Suppressor macrophage (primary cell): ENCODE measurements around the gene DDAH1.
A peak's percentile ranks its signal among the peaks of the same experiment; 100 is the strongest.

Experiments
- DNase-seq, 4 experiments: peaks; one replicate each; pipeline ENCODE4 v3.0.0-alpha.2; 2020 to 2022

DDAH1 gene

DNA sequence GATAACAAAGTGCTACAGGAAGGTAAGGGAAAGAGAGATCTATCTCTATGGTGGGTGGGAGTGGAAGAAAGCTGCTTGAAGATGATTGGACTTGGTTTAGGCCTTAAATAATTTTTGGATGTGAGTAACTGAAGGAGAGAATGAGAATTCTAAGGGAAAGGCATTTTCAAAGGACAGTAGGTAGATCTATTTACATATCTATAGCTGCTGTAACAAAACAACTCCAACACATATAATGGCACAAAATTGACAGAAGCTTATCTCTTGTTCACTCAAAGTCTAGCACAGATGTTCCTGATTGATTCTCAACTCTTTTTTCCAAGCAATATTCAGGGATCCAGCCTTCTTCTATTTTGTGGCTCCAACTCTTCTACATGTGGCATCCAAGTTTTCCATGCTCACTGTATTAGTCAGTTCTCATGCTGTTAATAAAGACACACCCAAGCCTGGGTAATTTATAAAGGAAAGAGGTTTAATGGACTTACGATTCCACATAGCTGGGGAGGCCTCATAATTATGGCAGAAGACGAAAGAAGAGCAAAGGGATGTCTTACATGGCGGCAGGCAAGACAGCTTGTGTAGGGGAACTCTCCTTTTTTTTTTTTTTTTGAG, 3.1 kb upstream of the DDAH1 start:
- no peak for DNase-seq

DNA sequence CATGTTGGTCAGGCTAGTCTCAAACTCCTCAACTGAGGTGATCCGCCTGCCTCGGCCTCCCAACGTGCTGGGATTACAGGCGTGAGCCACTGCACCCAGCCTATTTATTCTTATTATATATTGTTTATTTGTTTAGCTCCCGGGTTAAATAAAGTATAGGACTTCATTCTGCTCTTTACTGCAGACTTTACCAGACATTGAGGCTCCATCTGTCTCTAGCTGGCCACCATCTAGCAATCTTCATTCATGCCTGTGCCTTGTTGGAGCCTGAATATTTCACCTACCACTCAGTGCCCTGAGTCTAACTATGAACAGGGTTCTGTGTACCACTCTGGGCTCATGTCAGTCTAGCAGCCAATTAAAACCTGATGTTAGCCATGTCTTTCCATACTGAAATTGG, 2.1 kb upstream of the DDAH1 start:
- no peak for DNase-seq

DNA sequence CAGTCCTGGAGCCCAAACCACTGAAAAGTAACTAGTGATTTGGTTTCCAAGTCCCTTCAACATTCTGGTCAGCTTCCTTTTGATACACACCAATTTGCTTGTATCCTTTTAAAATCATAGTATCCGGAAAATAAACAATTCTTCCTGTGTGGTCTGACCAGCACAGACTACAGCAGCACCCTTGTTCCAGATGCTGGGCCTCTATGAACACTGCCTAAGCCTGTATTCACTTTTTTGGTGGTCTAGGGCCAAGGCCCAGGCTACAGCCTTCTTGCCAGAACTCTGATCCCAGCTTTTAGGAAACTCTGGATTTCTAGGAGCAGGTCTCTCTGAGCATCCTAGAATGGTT, 801 bp upstream of the DDAH1 start:
- DNase-seq: no peak

DNA sequence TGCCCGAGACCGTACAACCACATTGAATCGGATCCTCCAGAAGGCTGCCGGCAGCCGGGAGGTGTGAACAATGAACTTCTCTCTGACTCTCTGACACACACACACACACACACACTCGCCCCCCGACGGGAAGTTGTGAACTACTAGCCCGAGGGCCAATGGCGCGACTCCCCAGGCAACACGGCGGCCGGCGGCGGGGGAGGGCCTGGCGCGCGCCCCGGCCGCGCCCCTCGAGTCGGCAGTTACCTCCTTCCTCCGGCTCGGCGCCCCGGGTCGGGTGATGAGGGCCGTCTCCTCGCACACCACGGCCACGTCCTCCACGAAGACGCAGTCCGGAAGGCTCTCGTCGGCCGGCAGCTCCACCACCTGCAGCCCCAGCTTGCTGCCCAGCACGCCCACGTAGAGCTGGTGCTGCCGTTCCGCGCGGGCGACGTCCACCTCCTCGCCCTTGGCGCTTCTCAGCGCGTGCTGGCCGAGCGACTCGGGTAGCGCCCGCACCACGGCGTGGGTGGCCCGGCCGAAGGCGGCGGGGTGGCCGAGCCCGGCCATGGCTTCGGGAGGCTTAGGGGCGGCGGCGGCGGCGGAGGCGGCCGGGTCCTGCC, 361 bp downstream of the DDAH1 start:
- peak; percentile 28 to 64 (median 45) for DNase-seq

- DNase-seq: no peak
Observed at GRCh38 chr1:85463731-85464496, 1.0 kb downstream of the DDAH1 start.

DNA sequence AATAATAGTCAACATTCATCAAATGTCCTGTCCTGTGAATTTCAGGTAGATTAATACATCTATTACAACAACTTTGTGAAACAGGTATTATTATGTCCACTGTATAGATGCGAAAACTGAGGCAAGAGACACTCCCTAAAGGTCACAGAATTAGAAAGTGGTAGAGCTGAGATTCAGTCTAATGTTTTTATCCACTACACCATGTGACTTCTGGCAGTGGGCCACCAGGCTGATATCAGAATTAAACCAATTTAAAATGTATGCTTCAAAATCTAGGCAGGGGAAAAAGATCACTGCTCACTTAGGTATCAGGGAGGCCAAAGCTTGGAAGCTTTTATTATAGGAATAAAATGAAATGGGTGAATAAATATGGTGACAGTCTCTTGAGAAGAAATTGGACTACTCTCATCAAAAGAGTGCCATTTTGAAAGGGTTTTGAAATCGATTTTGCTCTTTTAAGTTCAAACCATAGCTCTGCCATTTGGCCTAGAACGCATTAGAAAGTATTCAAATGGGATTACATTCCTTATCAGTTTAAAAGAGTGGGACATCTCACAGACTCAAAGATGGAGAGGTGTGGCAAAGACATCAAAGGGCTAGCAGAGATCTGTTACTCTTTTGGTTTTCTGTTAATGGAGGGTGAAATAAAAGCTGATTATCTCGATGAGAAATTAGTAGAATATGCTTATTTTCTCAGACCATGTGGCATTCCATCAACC, 1.9 kb downstream of the DDAH1 start:
- no peak for DNase-seq

DNA sequence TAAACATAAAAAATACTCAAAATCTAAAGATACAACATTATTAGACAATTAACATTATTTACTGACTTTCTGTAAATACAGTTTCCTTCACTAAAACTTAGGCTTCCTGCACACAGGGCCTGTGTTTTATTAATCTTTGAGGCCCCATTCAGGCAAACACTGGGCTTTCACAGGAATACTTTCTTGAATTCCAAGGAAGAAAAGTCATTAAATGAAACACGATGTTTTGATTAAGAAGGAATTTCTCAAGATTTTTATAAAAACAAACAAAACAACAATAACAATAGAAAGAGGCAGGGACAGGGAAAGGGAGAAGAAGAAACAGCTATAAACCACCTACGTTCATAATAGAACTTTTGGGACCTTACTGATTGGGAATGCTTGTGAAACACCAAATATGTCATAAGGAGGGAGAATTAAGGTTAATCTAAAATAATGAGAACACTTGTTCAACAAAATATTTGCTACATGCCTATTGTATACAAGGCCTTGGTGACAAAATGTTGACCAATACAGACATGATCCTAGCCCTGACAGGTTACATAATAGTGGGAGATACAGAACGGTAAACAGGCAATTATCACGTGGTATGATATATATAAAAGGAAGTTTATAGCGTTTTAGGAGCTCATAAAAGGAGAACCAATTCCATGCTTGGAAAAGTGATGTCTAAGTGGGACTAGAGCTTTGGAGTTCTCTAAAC, 3.6 kb downstream of the DDAH1 start:
- DNase-seq: no peak

DNA sequence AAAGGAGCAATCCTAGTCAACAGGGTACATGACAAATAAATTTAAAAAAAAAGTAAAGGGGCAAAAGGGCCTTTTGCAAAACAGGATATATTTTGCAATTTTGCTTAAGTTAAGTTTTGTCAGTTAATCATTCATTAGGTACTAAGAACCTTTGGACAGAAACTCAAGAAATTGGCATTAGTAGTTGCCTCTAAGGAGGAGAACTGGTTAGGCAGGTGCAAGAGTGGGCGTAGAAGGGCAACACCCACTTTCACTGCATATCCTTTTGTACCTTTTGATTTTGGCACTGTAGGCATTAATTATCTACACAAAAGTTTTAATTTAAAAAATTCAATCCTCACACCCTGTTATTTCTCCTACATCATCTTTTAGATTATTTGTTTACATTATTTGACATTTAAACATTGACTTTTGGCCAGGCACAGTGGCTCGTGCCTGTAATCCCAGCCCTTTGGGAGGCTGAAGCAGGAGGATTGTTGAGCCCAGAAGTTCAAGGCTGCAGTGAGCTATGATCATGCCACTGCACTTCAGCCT, 4.3 kb downstream of the DDAH1 start:
- DNase-seq: no peak

DNA sequence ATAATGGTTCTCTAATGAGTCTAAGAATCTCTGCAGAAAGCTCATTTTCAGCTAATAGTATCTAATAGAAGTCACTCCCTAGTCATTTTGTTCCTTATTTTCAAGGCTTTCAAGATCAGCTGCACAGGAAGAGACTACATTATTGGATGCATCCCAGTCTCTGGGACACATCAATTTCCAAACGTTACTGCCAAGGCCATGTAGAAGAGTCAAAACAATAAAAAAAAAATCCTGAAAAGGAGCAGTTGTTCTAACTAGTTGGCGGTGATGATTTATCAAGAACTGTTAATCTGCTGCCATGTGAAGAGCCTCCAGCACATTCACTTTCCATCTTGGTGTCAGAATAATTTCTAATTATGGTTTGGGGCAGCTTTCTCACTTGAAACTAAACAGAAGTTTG, 5.7 kb downstream of the DDAH1 start:
- no peak for DNase-seq

- DNase-seq: no peak
Observed at GRCh38 chr1:85454214-85454613, 10.7 kb downstream of the DDAH1 start.

GRCh38 chr1:85453640-85454194, 11.2 kb downstream of the DDAH1 start:
- DNase-seq: no peak

DNA sequence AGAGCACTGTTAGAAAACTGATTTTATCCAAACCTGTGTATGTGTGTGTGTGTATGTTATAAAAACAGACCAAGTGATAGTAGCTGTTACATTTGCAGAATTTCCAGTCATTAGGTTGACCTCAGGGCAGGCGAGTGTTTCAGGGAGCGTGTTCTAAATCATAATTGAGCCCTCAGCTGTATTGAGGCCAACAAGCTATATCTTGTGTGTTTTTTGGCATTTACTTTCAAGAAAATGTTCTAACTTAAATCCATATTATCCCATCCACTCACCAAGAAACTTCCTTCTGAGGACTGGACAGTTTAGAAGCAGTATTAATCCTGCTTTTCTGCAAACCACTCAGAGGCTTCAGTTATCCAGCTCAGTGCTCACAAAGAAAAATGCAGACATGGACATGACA, 12.0 kb downstream of the DDAH1 start:
- no peak for DNase-seq

DNA sequence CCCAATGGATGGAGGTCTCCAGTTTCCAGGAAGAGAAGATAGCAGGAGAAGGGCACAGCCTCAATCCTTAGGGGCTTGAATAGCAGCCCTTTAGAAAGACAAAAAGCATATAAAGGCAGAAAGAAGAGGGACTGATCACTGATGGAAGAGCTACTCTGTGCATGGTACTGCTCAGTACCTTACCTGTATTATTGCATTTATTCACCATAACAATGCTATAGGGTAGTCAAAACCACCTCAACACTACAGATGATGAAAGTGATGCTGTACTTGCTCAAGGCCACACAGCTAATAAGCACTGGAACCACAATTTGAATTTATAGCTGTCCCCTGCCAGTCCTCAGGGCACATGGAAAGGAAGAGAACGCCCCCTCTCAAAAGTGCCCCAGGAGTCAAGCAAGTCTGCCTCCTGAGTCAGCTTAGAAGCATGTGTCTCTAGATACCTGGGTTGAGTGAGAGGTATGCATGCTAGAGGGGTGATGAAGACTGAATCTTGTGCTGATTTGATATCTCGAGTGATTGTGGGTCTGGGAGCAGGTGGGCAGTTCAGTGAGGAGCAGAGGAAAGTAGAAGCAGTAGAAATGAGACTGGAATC, 13.6 kb downstream of the DDAH1 start:
- DNase-seq: no peak

DNA sequence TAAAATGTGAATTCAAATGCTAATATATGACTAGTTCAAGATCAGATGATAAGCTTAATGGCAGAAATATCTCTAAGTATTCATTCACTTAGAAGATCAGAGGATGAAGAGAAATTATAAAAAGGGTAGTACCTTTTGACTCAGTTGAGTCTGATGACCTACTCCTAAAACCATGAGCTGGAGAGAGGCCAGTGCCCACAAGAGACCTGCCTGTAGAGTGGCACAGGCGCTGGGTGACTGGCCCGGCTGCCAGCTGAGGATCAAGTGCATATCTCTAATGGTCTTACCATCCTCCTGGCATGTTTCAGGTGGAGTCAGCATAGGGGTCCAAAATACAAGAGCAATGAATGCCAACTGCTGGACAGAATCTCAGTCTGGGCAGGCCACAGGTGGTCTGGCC, 14.1 kb downstream of the DDAH1 start:
- DNase-seq: no peak

DNA sequence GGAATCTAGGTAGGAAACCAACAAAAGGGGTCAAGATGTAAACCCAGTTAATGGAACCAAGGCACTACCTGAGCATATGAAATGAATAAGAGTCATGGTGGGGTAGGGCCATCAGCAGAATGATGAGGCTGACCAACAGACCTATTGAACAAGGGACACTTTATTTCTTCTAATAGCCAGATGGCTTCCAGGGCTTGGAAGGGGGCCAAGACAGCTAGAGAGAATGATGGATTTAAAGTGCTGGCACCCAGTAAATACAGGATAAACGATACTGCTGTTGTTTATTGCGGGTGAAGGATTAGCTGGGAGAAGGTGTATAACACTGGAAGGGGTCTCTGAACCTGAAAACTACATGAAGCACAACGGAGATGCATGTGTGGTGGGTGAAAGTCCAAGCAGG, 15.6 kb downstream of the DDAH1 start:
- DNase-seq: no peak

DNA sequence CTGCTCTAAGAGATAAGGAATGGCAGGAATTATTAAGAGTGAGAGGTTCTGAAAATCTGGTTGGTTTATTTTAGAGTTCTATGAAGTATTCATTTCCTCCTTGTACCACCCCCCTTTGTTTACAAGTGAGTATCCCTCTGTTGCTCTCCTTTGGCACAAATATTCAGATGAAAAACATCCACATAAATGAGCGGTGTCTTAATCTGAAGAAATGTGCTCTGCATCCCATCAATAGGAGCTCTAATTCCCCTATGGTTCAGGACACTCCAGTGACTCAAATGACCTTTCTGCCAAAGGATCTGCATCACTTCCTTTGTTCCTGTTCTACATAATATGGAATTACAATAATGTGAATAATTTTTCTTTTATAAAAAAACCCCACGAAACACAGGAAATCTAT, 16.6 kb downstream of the DDAH1 start:
- DNase-seq: no peak

DNA sequence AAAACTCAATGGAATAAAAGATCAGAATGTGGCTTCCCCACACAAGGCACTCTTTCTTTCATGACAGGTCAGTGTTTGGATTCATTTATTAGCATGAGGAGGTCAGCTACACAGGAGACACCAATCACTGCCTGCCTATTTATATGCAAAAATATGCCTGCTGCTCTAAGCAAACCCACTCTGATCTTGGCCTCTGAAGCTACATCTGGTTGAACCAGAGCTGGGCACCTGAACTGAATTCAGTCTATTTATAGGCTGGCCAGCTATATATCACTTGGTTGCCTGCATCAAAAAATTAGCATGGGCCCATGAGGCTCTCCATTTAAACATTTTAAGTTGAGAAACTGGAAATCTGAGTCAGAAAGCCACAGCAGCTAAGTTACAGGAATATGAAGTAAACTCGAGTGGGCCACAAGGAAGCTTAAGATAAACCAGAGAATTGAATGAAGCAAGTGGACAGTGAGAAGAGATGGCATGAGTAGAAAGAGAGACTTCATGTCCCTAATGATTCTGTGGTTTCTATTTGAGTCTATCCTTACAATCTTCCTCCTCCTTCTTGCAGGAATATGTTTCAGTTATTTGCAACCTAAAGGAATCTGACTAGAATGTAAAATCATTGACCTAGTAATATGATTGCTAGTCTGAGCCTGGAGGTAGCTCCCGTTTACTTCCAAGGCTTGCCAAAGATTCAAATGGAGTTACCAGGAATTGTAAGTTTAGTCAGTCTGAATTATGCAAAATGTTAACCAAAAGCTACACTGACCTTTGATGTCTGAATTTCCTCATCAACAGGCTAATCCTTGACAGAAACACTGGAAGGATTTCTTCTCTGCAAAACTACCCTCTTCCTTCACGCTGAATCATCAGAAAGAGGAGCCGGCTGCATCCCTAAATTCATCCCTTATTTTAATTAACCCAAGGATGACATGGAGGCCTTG, 17.7 kb downstream of the DDAH1 start:
- DNase-seq: no peak

- no peak for DNase-seq
Observed at GRCh38 chr1:85445906-85446305, 19.1 kb downstream of the DDAH1 start.

- DNase-seq: no peak
Observed at GRCh38 chr1:85444381-85444780, 20.6 kb downstream of the DDAH1 start.

- no peak for DNase-seq
Observed at GRCh38 chr1:85440612-85441011, 24.3 kb downstream of the DDAH1 start.

DNA sequence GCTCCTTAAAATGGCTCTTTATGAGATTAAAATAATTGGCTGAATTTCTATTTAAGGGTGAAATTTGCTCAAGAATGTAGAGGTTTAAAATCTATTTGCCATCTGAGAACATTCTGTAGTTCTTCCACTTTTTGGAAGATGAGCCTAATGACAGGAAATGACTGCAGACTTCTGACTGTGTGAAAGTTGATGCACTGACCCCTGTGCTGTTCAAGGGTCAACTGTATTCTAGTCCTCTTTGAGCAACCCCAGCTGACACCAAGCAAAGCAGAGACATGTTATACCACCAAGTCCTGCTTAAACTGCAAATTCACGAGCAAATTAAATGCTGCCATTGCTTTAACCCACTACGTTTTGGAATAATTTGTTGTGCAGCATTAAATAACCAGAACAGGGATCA, 26.6 kb downstream of the DDAH1 start:
- no peak for DNase-seq
